ENCODE measurements around the gene SLC16A2. TPM values are rescaled to one million over a fixed set of nuclear protein-coding genes. Genes with fewer than 3 reads are reported as not detected.

Gene SLC16A2
- total RNA-seq, 1 experiment from 2014 or later = 55.2 TPM

DNA sequence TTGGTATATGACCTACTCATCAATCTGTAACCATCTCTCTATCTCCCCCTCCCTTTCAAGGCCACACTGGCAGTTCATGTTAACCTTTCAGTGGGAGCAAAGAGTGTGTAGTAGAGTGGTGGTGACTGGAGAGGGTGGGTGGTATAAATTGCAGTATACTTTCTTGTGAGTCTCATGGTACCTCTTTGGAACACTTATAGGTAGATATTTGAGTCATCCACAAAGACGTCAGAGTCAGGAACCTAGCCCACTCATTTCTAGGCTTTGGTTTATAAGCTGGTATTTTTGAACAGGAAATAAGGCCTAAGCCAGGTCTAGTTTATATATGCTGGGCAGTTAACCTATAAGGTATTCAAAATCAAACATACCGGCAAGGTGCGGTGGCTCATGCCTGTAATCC lies 156.8 kb downstream of the SLC16A2 start (continued):
- TF ChIP-seq AFF4 (CRISPR knock-in tag; IDR thresholded peaks at IDR 0.05; ENCODE audit: borderline replicate concordance) = no peak
- TF ChIP-seq E2F5 (CRISPR knock-in tag; IDR thresholded peaks at IDR 0.05) = no peak
- TF ChIP-seq EMX1 (CRISPR knock-in tag; IDR thresholded peaks at IDR 0.05) = no peak
- no peak for TF ChIP-seq SP1 (CRISPR knock-in tag; conservative IDR thresholded peaks at IDR 0.05)
- TF ChIP-seq RELA (CRISPR knock-in tag; IDR thresholded peaks at IDR 0.05; ENCODE audit: borderline replicate concordance) = no peak
- no peak for TF ChIP-seq ZNF219 (CRISPR knock-in tag; IDR thresholded peaks at IDR 0.05; ENCODE audit: borderline replicate concordance)
- TF ChIP-seq ATF6 (CRISPR knock-in tag; IDR thresholded peaks at IDR 0.05) = no peak
- no peak for TF ChIP-seq ZNF138 (CRISPR knock-in tag; conservative IDR thresholded peaks at IDR 0.05)
- no peak for TF ChIP-seq ATF3 (CRISPR knock-in tag; conservative IDR thresholded peaks at IDR 0.05)

GRCh38 chrX:74579597-74580198 lies 158.4 kb downstream of the SLC16A2 start:
- H3K27me3 Mint-ChIP-seq (ENCODE audit: low read depth) = no peaks in the 10 kb centered on the region

More at GRCh38 chrX:74579597-74580198, 158.4 kb downstream of the SLC16A2 start:
- ATAC-seq (no peak), DNase-seq (ENCODE audit: low spot score) (no peak)
- ChIA-PET POLR2A (no interaction called here), CTCF (no interaction called here)
- Mint-ChIP-seq H3K36me3 (no peaks in the 10 kb centered on the region), H3K4me1 (no peaks in the 10 kb centered on the region), H3K4me3 (no peak overlapping the region), H3K27ac (no peak overlapping the region), H3K9me3 (no peaks in the 10 kb centered on the region)
- no peak for TF ChIP-seq TEAD1 (CRISPR knock-in tag; IDR thresholded peaks at IDR 0.05)
- TF ChIP-seq ZNF121 (CRISPR knock-in tag; IDR thresholded peaks at IDR 0.05) = no peak
- TF ChIP-seq ZBTB21 (CRISPR knock-in tag; IDR thresholded peaks at IDR 0.05; ENCODE audit: borderline replicate concordance) = no peak
- no peak for TF ChIP-seq ZNF138 (CRISPR knock-in tag; conservative IDR thresholded peaks at IDR 0.05)
- TF ChIP-seq, protein P1, sequence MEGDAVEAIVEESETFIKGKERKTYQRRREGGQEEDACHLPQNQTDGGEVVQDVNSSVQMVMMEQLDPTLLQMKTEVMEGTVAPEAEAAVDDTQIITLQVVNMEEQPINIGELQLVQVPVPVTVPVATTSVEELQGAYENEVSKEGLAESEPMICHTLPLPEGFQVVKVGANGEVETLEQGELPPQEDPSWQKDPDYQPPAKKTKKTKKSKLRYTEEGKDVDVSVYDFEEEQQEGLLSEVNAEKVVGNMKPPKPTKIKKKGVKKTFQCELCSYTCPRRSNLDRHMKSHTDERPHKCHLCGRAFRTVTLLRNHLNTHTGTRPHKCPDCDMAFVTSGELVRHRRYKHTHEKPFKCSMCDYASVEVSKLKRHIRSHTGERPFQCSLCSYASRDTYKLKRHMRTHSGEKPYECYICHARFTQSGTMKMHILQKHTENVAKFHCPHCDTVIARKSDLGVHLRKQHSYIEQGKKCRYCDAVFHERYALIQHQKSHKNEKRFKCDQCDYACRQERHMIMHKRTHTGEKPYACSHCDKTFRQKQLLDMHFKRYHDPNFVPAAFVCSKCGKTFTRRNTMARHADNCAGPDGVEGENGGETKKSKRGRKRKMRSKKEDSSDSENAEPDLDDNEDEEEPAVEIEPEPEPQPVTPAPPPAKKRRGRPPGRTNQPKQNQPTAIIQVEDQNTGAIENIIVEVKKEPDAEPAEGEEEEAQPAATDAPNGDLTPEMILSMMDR (IDR thresholded peaks at IDR 0.05) = no peak
- TF ChIP-seq, protein P2, sequence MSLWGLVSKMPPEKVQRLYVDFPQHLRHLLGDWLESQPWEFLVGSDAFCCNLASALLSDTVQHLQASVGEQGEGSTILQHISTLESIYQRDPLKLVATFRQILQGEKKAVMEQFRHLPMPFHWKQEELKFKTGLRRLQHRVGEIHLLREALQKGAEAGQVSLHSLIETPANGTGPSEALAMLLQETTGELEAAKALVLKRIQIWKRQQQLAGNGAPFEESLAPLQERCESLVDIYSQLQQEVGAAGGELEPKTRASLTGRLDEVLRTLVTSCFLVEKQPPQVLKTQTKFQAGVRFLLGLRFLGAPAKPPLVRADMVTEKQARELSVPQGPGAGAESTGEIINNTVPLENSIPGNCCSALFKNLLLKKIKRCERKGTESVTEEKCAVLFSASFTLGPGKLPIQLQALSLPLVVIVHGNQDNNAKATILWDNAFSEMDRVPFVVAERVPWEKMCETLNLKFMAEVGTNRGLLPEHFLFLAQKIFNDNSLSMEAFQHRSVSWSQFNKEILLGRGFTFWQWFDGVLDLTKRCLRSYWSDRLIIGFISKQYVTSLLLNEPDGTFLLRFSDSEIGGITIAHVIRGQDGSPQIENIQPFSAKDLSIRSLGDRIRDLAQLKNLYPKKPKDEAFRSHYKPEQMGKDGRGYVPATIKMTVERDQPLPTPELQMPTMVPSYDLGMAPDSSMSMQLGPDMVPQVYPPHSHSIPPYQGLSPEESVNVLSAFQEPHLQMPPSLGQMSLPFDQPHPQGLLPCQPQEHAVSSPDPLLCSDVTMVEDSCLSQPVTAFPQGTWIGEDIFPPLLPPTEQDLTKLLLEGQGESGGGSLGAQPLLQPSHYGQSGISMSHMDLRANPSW (CRISPR knock-in tag; conservative IDR thresholded peaks at IDR 0.05; ENCODE audit: low read depth) = no peak
- no peak for TF ChIP-seq ATF3 (CRISPR knock-in tag; conservative IDR thresholded peaks at IDR 0.05)
- TF ChIP-seq AFF4 (CRISPR knock-in tag; IDR thresholded peaks at IDR 0.05; ENCODE audit: borderline replicate concordance) = no peak
